K562 (cell line): Measurements from ENCODE around the gene HRH3. TPM values are rescaled to one million over a fixed set of nuclear protein-coding genes. Genes with fewer than 3 reads are reported as not detected.

ENCODE experiments used
- ATAC-seq: fragments of 200-7000 bp; cut with Tn5 transposase; 3 replicates; pipeline ENCODE4 v1.9.1; 2020; ENCODE audit warnings: moderate library complexity
- BruUV-seq: library from RNA; stranded (reverse); fragments of 400-500 nt; replicated peaks from 2 replicates; lab custom pipeline; 2021; lab: Mats Ljungman, UMichigan
- CTCF ChIA-PET: fragments of 300-600 bp; formaldehyde crosslinking; extraction: SDS; loops from one replicate; lab custom pipeline; 2021; ENCODE audit warnings: low intra/inter-chr PET ratio; lab: Yijun Ruan, JAX
- POLR2A ChIA-PET: fragments of 300-600, 350-650 bp; sonication (Branson Sonifier 250); formaldehyde crosslinking; extraction: SDS; loops from one replicate; lab custom pipeline; 2021; ENCODE audit warnings: antibody characterized with exemption, inconsistent platforms; lab: Yijun Ruan, JAX
- DNase-seq, 4 experiments: peaks; one replicate each; pipeline versions ENCODE4 v3.0.0 to v3.0.0-alpha.2; 2011 to 2018; ENCODE audit warnings: low spot score in 3 of 4, mixed read lengths in 3 of 4; ENCODE audit errors: extremely low read depth in 1 of 4
- FAIRE-seq: peaks from 2 replicates; lab custom pipeline; 2011; peaks lifted over from hg19 to GRCh38; lab: Jason Lieb, UNC
- H2AFZ ChIP-seq: 2 replicates; pipeline ENCODE4 v1.6.0; 2011; ENCODE audit warnings: low read depth, low read length, control low read depth, inconsistent platforms
- H3K27ac ChIP-seq: fragments of 200-600 bp; 3 replicates; pipeline ENCODE4 v1.8.0; 2011; ENCODE audit warnings: low read depth, mild to moderate bottlenecking, control low read depth, inconsistent platforms, low read length, moderate library complexity, mixed read lengths; ENCODE audit errors: extremely low read depth
- H3K27me3 ChIP-seq, 2 experiments: fragments of 300-600 bp in 1 of 2; 2 replicates in 1 of 2; 3 replicates in 1 of 2; pipeline versions ENCODE4 v1.6.0 to v1.8.0; 2011; ENCODE audit warnings: inconsistent platforms in 2 of 2, low read length in 2 of 2, mild to moderate bottlenecking in 1 of 2, mixed read lengths in 1 of 2, moderate library complexity in 1 of 2; ENCODE audit not compliant: control insufficient read depth in 2 of 2, insufficient read depth in 2 of 2
- H3K36me3 ChIP-seq: fragments of 300-600 bp; 3 replicates; pipeline ENCODE4 v1.8.0; 2011; ENCODE audit warnings: mild to moderate bottlenecking, low read length, inconsistent platforms; ENCODE audit not compliant: control insufficient read depth, insufficient read depth
- H3K4me1 ChIP-seq, 2 experiments: fragments of 200-600 bp in 1 of 2; replicated peaks in 1 of 2; 2 replicates in 1 of 2; 3 replicates in 1 of 2; pipeline versions ENCODE4 v1.5.1 to v1.8.0; 2011; ENCODE audit warnings: inconsistent platforms in 2 of 2, low read length in 2 of 2, mild to moderate bottlenecking in 1 of 2, mixed read lengths in 1 of 2, moderate library complexity in 1 of 2; ENCODE audit not compliant: control insufficient read depth in 2 of 2, insufficient read depth in 2 of 2
- H3K4me2 ChIP-seq: 2 replicates; pipeline ENCODE4 v1.6.1; 2011; ENCODE audit warnings: low read length, control low read depth, inconsistent platforms, mixed read lengths; ENCODE audit not compliant: insufficient read depth
- H3K4me3 ChIP-seq: fragments of 200-600 bp; sonication (generic), shearing (Covaris generic); 2 replicates; pipeline ENCODE4 v1.5.1; 2016; ENCODE audit warnings: control low read depth, inconsistent platforms
- H3K79me2 ChIP-seq: fragments of 200-600 bp; 3 replicates; pipeline ENCODE4 v1.8.0; 2011; ENCODE audit warnings: low read length, inconsistent platforms; ENCODE audit not compliant: control insufficient read depth, insufficient read depth
- H3K9ac ChIP-seq, 2 experiments: 2 replicates each; pipeline versions ENCODE4 v1.6.0 to v1.6.1; 2011; ENCODE audit warnings: low read depth in 2 of 2, low read length in 2 of 2, control low read depth in 1 of 2, inconsistent platforms in 1 of 2, mild to moderate bottlenecking in 1 of 2, mixed read lengths in 1 of 2; ENCODE audit not compliant: insufficient read depth in 1 of 2
- H3K9me1 ChIP-seq: one replicate; pipeline ENCODE4 v1.6.0; 2011; ENCODE audit warnings: inconsistent platforms, mild to moderate bottlenecking, low read length, moderate library complexity; ENCODE audit not compliant: control insufficient read depth, insufficient read depth
- H3K9me3 ChIP-seq: replicated peaks from 2 replicates; pipeline ENCODE4 v1.5.1; 2011; ENCODE audit warnings: low read depth, low read length, inconsistent platforms; ENCODE audit not compliant: control insufficient read depth, insufficient read depth
- H4K20me1 ChIP-seq: replicated peaks from 2 replicates; pipeline ENCODE4 v1.6.1; 2011; ENCODE audit warnings: low read length, inconsistent platforms, mixed read lengths; ENCODE audit not compliant: control insufficient read depth, insufficient read depth
- BHLHE40 ChIP-seq: IDR thresholded peaks from 2 replicates; pipeline ENCODE4 v1.6.1; 2011; ENCODE audit warnings: low read length, improper control_type of control experiment
- CCNT2 ChIP-seq: IDR thresholded peaks from 2 replicates; pipeline ENCODE4 v1.6.1; 2011; ENCODE audit warnings: borderline replicate concordance, low read depth, mild to moderate bottlenecking, moderate library complexity, mixed read lengths, low read length; ENCODE audit not compliant: insufficient read length; ENCODE audit errors: extremely low read depth
- FOXA3 ChIP-seq, 2 experiments: fragments of 450-650 bp in 1 of 2; sonication (generic) in 1 of 2; formaldehyde crosslinking; IDR thresholded peaks in 1 of 2; conservative IDR thresholded peaks in 1 of 2; 2 replicates each; pipeline versions ENCODE4 v1.4.0 to v1.8.0; 2020 to 2022; ENCODE audit warnings: mild to moderate bottlenecking in 2 of 2, missing genetic modification reagents in 1 of 2
- FOXJ2 ChIP-seq: fragments of 200-800 bp; sonication (Bioruptor generic); IDR thresholded peaks from 2 replicates; pipeline ENCODE4 v1.6.1; 2016; ENCODE audit warnings: missing genetic modification characterization, missing compliant biosample characterization
- NR4A1 ChIP-seq, 2 experiments: fragments of 250-450 bp in 1 of 2; fragments of 450-650 bp in 1 of 2; sonication (Bioruptor Pico) in 1 of 2; IDR thresholded peaks; 2 replicates each; pipeline versions ENCODE4 v1.4.0 to v1.6.1; 2016 to 2020; ENCODE audit warnings: mild to moderate bottlenecking in 2 of 2, missing compliant biosample characterization in 1 of 2, missing genetic modification characterization in 1 of 2, moderate library complexity in 1 of 2
- SLC30A9 ChIP-seq: fragments of 250-450 bp; sonication (Bioruptor Pico); IDR thresholded peaks from 2 replicates; pipeline ENCODE4 v1.8.0; 2022; ENCODE audit warnings: mild to moderate bottlenecking, moderate library complexity
- WGBS: fragments of 100-300 bp; shearing (Covaris generic); methylation state at CpG from one replicate; pipeline ENCODE4 v1.1.6; 2016; ENCODE audit warnings: low coverage, mixed read lengths; ENCODE audit not compliant: insufficient coverage; ENCODE audit errors: missing lambda C conversion rate; 5-methylcytosine and 5-hydroxymethylcytosine counted together
- in situ Hi-C: fragments of 300-500 bp; cut with MboI; formaldehyde crosslinking; loops from 4 replicates; pipeline ENCODE4 v1.15.0; 2018; ENCODE audit warnings: inconsistent platforms, mixed read lengths
- intact Hi-C: fragments of 100-400 bp; cut with micrococcal nuclease; formaldehyde crosslinking; loops from 2 replicates; pipeline ENCODE4 v1.14.2; 2022
- polyA plus RNA-seq, 8 experiments: library from polyadenylated mRNA; depleted of rRNA in 4 of 8; stranded (reverse) in 5 of 8; unstranded in 3 of 8; fragments of >200 nt; fragmentation: Nextera tagmentation in 2 of 8; fragmentation: Illumina TruSeq in 1 of 8; extraction: Ambion mirVana in 2 of 8; extraction: Trizol in 1 of 8; gene quantifications; 2 replicates each; pipeline versions ENCODE4 v1.2.1 to v1.2.3, GENCODE V29; 2011 to 2014; ENCODE audit warnings: inconsistent platforms in 1 of 8, missing spikeins in 1 of 8
- total RNA-seq, 7 experiments: library from RNA; depleted of rRNA in 6 of 7; stranded (reverse); fragments of >200 nt in 6 of 7; fragmentation: Illumina TruSeq in 2 of 7; extraction: Trizol in 2 of 7; gene quantifications; 2 replicates each; pipeline versions ENCODE4 v1.2.1 to v1.2.3, GENCODE V29; 2011 to 2021; ENCODE audit warnings: low replicate concordance in 1 of 7
- TF ChIP-seq, protein P1 (sequence below), 2 experiments: fragments of 450-650 bp; formaldehyde crosslinking in 1 of 2; IDR thresholded peaks; 2 replicates each; pipeline versions ENCODE4 v1.4.0 to v1.6.1; 2014 to 2020; ENCODE audit warnings: mild to moderate bottlenecking in 2 of 2, borderline replicate concordance in 1 of 2, low read depth in 1 of 2
- TF ChIP-seq, protein P2 (sequence below): sonication (generic); formaldehyde crosslinking; IDR thresholded peaks from 2 replicates; pipeline ENCODE4 v1.8.1; 2023; ENCODE audit warnings: mild to moderate bottlenecking, missing genetic modification reagents

HRH3 gene
- total and polyA plus RNA-seq, 9 of the 15 experiments (the other 6 are each of a cell fraction or from before 2014, with no cell fraction given) = not detected

DNA sequence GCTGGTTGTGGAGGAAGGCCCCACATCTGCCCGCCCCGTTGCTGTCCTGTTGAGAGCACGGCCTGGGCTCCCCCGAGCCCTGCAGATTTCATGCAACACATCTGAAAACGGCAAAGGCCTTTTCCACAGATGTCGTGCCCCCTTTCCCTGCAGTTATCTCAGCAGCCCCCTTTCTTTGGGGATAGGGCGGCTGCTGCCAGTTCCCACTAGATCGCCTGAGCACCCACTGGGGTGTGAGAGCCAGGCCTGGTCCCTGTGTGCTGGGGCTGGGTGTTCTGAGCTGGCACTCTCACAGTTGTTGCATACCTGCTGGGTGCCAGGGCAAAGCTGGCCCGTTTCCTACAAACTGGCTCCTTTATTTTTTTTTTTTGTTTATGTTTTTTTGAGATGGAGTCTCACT is 49.5 kb downstream of the HRH3 start:
- Histone ChIP-seq H3K27me3 (no peaks in the 10 kb centered on the region), H3K79me2 (no peaks in the 10 kb centered on the region), H4K20me1 (0 out of 2 replicates have a peak, but pooled peaks cover 4% of the 10 kb centered on the region), H3K4me1 (no peaks in the 10 kb centered on the region), H2AFZ (no peak overlapping the region), H3K9me3 (no peaks in the 10 kb centered on the region), H3K9me1 (peaks cover 3% of the 10 kb centered on the region), H3K9ac (no peak overlapping the region), H3K27ac (no peak overlapping the region), H3K36me3 (peaks cover 59% of the 10 kb centered on the region; the same call in 2 of the 3 replicates), H3K4me3 (no peak overlapping the region), H3K4me2 (no peak overlapping the region)
- intact Hi-C loops = no loop called here
- TF ChIP-seq, protein P1, sequence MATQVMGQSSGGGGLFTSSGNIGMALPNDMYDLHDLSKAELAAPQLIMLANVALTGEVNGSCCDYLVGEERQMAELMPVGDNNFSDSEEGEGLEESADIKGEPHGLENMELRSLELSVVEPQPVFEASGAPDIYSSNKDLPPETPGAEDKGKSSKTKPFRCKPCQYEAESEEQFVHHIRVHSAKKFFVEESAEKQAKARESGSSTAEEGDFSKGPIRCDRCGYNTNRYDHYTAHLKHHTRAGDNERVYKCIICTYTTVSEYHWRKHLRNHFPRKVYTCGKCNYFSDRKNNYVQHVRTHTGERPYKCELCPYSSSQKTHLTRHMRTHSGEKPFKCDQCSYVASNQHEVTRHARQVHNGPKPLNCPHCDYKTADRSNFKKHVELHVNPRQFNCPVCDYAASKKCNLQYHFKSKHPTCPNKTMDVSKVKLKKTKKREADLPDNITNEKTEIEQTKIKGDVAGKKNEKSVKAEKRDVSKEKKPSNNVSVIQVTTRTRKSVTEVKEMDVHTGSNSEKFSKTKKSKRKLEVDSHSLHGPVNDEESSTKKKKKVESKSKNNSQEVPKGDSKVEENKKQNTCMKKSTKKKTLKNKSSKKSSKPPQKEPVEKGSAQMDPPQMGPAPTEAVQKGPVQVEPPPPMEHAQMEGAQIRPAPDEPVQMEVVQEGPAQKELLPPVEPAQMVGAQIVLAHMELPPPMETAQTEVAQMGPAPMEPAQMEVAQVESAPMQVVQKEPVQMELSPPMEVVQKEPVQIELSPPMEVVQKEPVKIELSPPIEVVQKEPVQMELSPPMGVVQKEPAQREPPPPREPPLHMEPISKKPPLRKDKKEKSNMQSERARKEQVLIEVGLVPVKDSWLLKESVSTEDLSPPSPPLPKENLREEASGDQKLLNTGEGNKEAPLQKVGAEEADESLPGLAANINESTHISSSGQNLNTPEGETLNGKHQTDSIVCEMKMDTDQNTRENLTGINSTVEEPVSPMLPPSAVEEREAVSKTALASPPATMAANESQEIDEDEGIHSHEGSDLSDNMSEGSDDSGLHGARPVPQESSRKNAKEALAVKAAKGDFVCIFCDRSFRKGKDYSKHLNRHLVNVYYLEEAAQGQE (IDR thresholded peaks at IDR 0.05; ENCODE audit: borderline replicate concordance) = no peak
- TF ChIP-seq, protein P1 (CRISPR knock-in tag; IDR thresholded peaks at IDR 0.05; ENCODE audit: low read depth) = no peak
- TF ChIP-seq FOXJ2 (tag) (no peak), NR4A1 (CRISPR knock-in tag; IDR thresholded peaks at IDR 0.05) (no peak), NR4A1 (tag; IDR thresholded peaks at IDR 0.05) (no peak), SLC30A9 (CRISPR knock-in tag) (no peak), BHLHE40 (no peak), CCNT2 (no peak), FOXA3 (CRISPR knock-in tag; conservative IDR thresholded peaks at IDR 0.05 in 1 of 2, IDR thresholded peaks at IDR 0.05 in 1 of 2) (no peak)
- TF ChIP-seq, protein P2, sequence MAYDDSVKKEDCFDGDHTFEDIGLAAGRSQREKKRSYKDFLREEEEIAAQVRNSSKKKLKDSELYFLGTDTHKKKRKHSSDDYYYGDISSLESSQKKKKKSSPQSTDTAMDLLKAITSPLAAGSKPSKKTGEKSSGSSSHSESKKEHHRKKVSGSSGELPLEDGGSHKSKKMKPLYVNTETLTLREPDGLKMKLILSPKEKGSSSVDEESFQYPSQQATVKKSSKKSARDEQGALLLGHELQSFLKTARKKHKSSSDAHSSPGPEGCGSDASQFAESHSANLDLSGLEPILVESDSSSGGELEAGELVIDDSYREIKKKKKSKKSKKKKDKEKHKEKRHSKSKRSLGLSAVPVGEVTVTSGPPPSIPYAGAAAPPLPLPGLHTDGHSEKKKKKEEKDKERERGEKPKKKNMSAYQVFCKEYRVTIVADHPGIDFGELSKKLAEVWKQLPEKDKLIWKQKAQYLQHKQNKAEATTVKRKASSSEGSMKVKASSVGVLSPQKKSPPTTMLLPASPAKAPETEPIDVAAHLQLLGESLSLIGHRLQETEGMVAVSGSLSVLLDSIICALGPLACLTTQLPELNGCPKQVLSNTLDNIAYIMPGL = no peak
- 82% methylated on average over 9 of the region's 9 CpGs for WGBS
- no TSS peak for BruUV-seq
- POLR2A ChIA-PET = interaction anchor here (0.5 kb wide), 1 partner anchor 69 kb away, joined by 3 read pairs; no protein-coding TSS in a partner anchor
- ATAC-seq (no peak), FAIRE-seq (no peak), DNase-seq (no peak)
- CTCF ChIA-PET = no interaction called here
- in situ Hi-C loops = no loop called here
